NB4 (cell line): ENCODE measurements around the gene RPL18A.

ENCODE experiments used
- CTCF ChIP-seq: IDR thresholded peaks from one replicate; pipeline ENCODE4 v1.5.1; 2012; ENCODE audit warnings: low read depth, low read length
- MAX ChIP-seq: IDR thresholded peaks from 2 replicates; pipeline ENCODE4 v1.6.1; 2011; ENCODE audit warnings: low read depth, low read length
- MYC ChIP-seq: IDR thresholded peaks from 2 replicates; pipeline ENCODE4 v1.6.1; 2011; ENCODE audit warnings: low read depth, low read length
- POLR2A ChIP-seq: IDR thresholded peaks from 2 replicates; pipeline ENCODE4 v1.6.1; 2011; ENCODE audit warnings: mild to moderate bottlenecking; ENCODE audit not compliant: insufficient read length; ENCODE audit errors: extremely low read depth

DNA sequence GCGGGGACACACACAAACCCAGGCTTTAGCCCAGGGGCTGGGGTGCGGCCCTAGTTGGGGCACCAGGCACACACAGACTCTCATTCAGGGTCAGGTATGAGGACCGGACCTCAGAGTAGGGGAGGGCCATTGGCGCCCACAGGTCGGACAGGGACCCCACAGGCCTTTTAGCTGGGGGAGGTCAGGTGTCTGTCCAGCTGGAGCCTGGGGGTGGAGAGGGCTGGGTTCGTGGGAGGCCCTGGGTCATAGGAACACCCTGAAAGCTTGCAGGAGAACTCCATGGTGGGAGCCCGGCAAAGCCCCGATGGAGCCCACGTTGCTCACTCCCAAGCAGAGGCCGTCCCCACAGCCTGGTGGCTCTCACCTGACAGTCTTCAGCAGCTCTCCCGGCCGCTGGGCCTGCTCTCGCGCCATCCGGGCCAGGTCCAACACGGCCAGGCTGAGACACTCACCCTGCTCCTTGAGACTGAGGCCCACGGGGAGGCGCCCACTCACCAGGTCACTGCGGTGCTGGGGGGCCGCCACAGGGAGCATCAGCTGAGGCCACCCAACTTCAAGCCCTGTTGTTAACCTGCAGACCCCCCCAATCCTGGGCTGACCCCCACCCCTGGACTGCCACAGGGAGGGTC, 16.9 kb upstream of the RPL18A start:
- TF ChIP-seq CTCF, result no peak
- no peak for TF ChIP-seq POLR2A
- TF ChIP-seq MYC, result no peak
- no peak for TF ChIP-seq MAX
